Effector memory CD4-positive, alpha-beta T cell (primary cell): Measurements from ENCODE around the gene RSBN1L.
A peak's percentile ranks its signal among the peaks of the same experiment; 100 is the strongest.

Experiments
- DNase-seq, 3 donors: peaks; one replicate each; pipeline ENCODE4 v3.0.0-alpha.2; 2020
- H3K27ac ChIP-seq: 2 replicates; pipeline ENCODE4 v1.7.0; 2013; ENCODE audit warnings: mild to moderate bottlenecking, low read length, moderate library complexity; ENCODE audit not compliant: insufficient read depth, poor library complexity, severe bottlenecking
- H3K27me3 ChIP-seq: replicated peaks from 2 replicates; pipeline ENCODE4 v1.7.0; 2013; ENCODE audit warnings: mild to moderate bottlenecking, low read length; ENCODE audit not compliant: insufficient read depth, control insufficient read depth, poor library complexity, severe bottlenecking
- H3K36me3 ChIP-seq: 2 replicates; pipeline ENCODE4 v1.7.0; 2013; ENCODE audit warnings: mild to moderate bottlenecking, low read length, moderate library complexity; ENCODE audit not compliant: control insufficient read depth, insufficient read depth
- H3K4me1 ChIP-seq: 2 replicates; pipeline ENCODE4 v1.7.0; 2013; ENCODE audit warnings: low read length, mild to moderate bottlenecking; ENCODE audit not compliant: control insufficient read depth, insufficient read depth, poor library complexity, severe bottlenecking
- H3K4me3 ChIP-seq: 2 replicates; pipeline ENCODE4 v1.7.0; 2013; ENCODE audit warnings: low read length, low read depth, mild to moderate bottlenecking; ENCODE audit not compliant: insufficient read depth, poor library complexity, severe bottlenecking
- H3K9me3 ChIP-seq: 2 replicates; pipeline ENCODE4 v1.7.0; 2013; ENCODE audit warnings: mild to moderate bottlenecking, low read length, moderate library complexity; ENCODE audit not compliant: control insufficient read depth

Gene RSBN1L

GRCh38 chr7:77759294-77759889, 63.1 kb downstream of the RSBN1L start:
- peak overlapping the region; percentile 2 for H3K27ac ChIP-seq
- H3K4me3 ChIP-seq = no peak overlapping the region
- DNase-seq = peak; percentile 39 to 64 (median 40)
- no peaks in the 10 kb centered on the region for H3K27me3 ChIP-seq
- peaks cover 6% of the 10 kb centered on the region for H3K4me1 ChIP-seq
- no peaks in the 10 kb centered on the region for H3K36me3 ChIP-seq
- H3K9me3 ChIP-seq = no peaks in the 10 kb centered on the region

GRCh38 chr7:77760809-77761453, 64.7 kb downstream of the RSBN1L start:
- Histone ChIP-seq H3K36me3 (no peaks in the 10 kb centered on the region), H3K27ac (no peak overlapping the region), H3K27me3 (no peaks in the 10 kb centered on the region)

GRCh38 chr7:77765481-77765880, 69.2 kb downstream of the RSBN1L start:
- H3K36me3 ChIP-seq = peaks cover 10% of the 10 kb centered on the region
- H3K4me3 ChIP-seq = no peak overlapping the region
- DNase-seq = no peak
- H3K27ac ChIP-seq = no peak overlapping the region
- H3K9me3 ChIP-seq = no peaks in the 10 kb centered on the region
- H3K4me1 ChIP-seq = no peaks in the 10 kb centered on the region
- no peaks in the 10 kb centered on the region for H3K27me3 ChIP-seq

More at GRCh38 chr7:77760809-77761453, 64.7 kb downstream of the RSBN1L start:
- no peak overlapping the region for H3K4me3 ChIP-seq
- no peak for DNase-seq
- peaks cover 6% of the 10 kb centered on the region for H3K4me1 ChIP-seq
- no peaks in the 10 kb centered on the region for H3K9me3 ChIP-seq

GRCh38 chr7:77765906-77766800, 69.9 kb downstream of the RSBN1L start:
- H3K9me3 ChIP-seq = no peaks in the 10 kb centered on the region
- H3K4me3 ChIP-seq = no peak overlapping the region
- no peaks in the 10 kb centered on the region for H3K4me1 ChIP-seq
- no peak overlapping the region for H3K27ac ChIP-seq
- H3K27me3 ChIP-seq = no peaks in the 10 kb centered on the region
- peaks cover 10% of the 10 kb centered on the region for H3K36me3 ChIP-seq
- DNase-seq = no peak

- no peaks in the 10 kb centered on the region for H3K4me1 ChIP-seq
- no peak overlapping the region for H3K4me3 ChIP-seq
- H3K27ac ChIP-seq = no peak overlapping the region
- H3K9me3 ChIP-seq = no peaks in the 10 kb centered on the region
- no peak for DNase-seq
- H3K27me3 ChIP-seq = no peaks in the 10 kb centered on the region
- H3K36me3 ChIP-seq = peaks cover 10% of the 10 kb centered on the region
Measured at GRCh38 chr7:77766801-77767605, 70.7 kb downstream of the RSBN1L start.

GRCh38 chr7:77770316-77770715, 74.1 kb downstream of the RSBN1L start:
- Histone ChIP-seq H3K36me3 (peaks cover 35% of the 10 kb centered on the region), H3K27me3 (no peaks in the 10 kb centered on the region), H3K9me3 (no peaks in the 10 kb centered on the region), H3K4me1 (no peaks in the 10 kb centered on the region), H3K4me3 (no peak overlapping the region), H3K27ac (no peak overlapping the region)
- DNase-seq = no peak

- no peaks in the 10 kb centered on the region for H3K4me1 ChIP-seq
- no peaks in the 10 kb centered on the region for H3K9me3 ChIP-seq
- H3K4me3 ChIP-seq = no peak overlapping the region
- peaks cover 34% of the 10 kb centered on the region for H3K36me3 ChIP-seq
- no peak overlapping the region for H3K27ac ChIP-seq
- no peaks in the 10 kb centered on the region for H3K27me3 ChIP-seq
- no peak for DNase-seq
Measured at GRCh38 chr7:77771901-77772300, 75.6 kb downstream of the RSBN1L start.

- Histone ChIP-seq H3K27ac (no peak overlapping the region), H3K27me3 (no peaks in the 10 kb centered on the region), H3K9me3 (no peaks in the 10 kb centered on the region), H3K4me3 (no peak overlapping the region), H3K36me3 (peaks cover 26% of the 10 kb centered on the region), H3K4me1 (peaks cover 2% of the 10 kb centered on the region)
- no peak for DNase-seq
Measured at GRCh38 chr7:77778535-77778934, 82.3 kb downstream of the RSBN1L start.

- no peaks in the 10 kb centered on the region for H3K27me3 ChIP-seq
- no peak for DNase-seq
- H3K4me3 ChIP-seq = no peak overlapping the region
- peaks cover 14% of the 10 kb centered on the region for H3K36me3 ChIP-seq
- no peaks in the 10 kb centered on the region for H3K9me3 ChIP-seq
- peaks cover 2% of the 10 kb centered on the region for H3K4me1 ChIP-seq
- no peak overlapping the region for H3K27ac ChIP-seq
Measured at GRCh38 chr7:77782383-77782782, 86.1 kb downstream of the RSBN1L start.
